K562 (cell line): Measurements from ENCODE around the gene CARF. TPM values are rescaled to one million over a fixed set of nuclear protein-coding genes. Genes with fewer than 3 reads are reported as not detected.

Experiments
- ATAC-seq: fragments of 200-7000 bp; cut with Tn5 transposase; 3 replicates; pipeline ENCODE4 v1.9.1; 2020; ENCODE audit warnings: moderate library complexity
- BruUV-seq: library from RNA; stranded (reverse); fragments of 400-500 nt; replicated peaks from 2 replicates; lab custom pipeline; 2021; lab: Mats Ljungman, UMichigan
- CTCF ChIA-PET: fragments of 300-600 bp; formaldehyde crosslinking; extraction: SDS; loops from one replicate; lab custom pipeline; 2021; ENCODE audit warnings: low intra/inter-chr PET ratio; lab: Yijun Ruan, JAX
- POLR2A ChIA-PET: fragments of 300-600, 350-650 bp; sonication (Branson Sonifier 250); formaldehyde crosslinking; extraction: SDS; loops from one replicate; lab custom pipeline; 2021; ENCODE audit warnings: antibody characterized with exemption, inconsistent platforms; lab: Yijun Ruan, JAX
- DNase-seq, 4 experiments: peaks; one replicate each; pipeline versions ENCODE4 v3.0.0 to v3.0.0-alpha.2; 2011 to 2018; ENCODE audit warnings: low spot score in 3 of 4, mixed read lengths in 3 of 4; ENCODE audit errors: extremely low read depth in 1 of 4
- FAIRE-seq: peaks from 2 replicates; lab custom pipeline; 2011; peaks lifted over from hg19 to GRCh38; lab: Jason Lieb, UNC
- H2AFZ ChIP-seq: 2 replicates; pipeline ENCODE4 v1.6.0; 2011; ENCODE audit warnings: low read depth, low read length, control low read depth, inconsistent platforms
- H3K27ac ChIP-seq: fragments of 200-600 bp; 3 replicates; pipeline ENCODE4 v1.8.0; 2011; ENCODE audit warnings: low read depth, mild to moderate bottlenecking, control low read depth, inconsistent platforms, low read length, moderate library complexity, mixed read lengths; ENCODE audit errors: extremely low read depth
- H3K27me3 ChIP-seq, 2 experiments: fragments of 300-600 bp in 1 of 2; 2 replicates in 1 of 2; 3 replicates in 1 of 2; pipeline versions ENCODE4 v1.6.0 to v1.8.0; 2011; ENCODE audit warnings: inconsistent platforms in 2 of 2, low read length in 2 of 2, mild to moderate bottlenecking in 1 of 2, mixed read lengths in 1 of 2, moderate library complexity in 1 of 2; ENCODE audit not compliant: control insufficient read depth in 2 of 2, insufficient read depth in 2 of 2
- H3K36me3 ChIP-seq: fragments of 300-600 bp; 3 replicates; pipeline ENCODE4 v1.8.0; 2011; ENCODE audit warnings: mild to moderate bottlenecking, low read length, inconsistent platforms; ENCODE audit not compliant: control insufficient read depth, insufficient read depth
- H3K4me1 ChIP-seq, 2 experiments: fragments of 200-600 bp in 1 of 2; replicated peaks in 1 of 2; 2 replicates in 1 of 2; 3 replicates in 1 of 2; pipeline versions ENCODE4 v1.5.1 to v1.8.0; 2011; ENCODE audit warnings: inconsistent platforms in 2 of 2, low read length in 2 of 2, mild to moderate bottlenecking in 1 of 2, mixed read lengths in 1 of 2, moderate library complexity in 1 of 2; ENCODE audit not compliant: control insufficient read depth in 2 of 2, insufficient read depth in 2 of 2
- H3K4me2 ChIP-seq: 2 replicates; pipeline ENCODE4 v1.6.1; 2011; ENCODE audit warnings: low read length, control low read depth, inconsistent platforms, mixed read lengths; ENCODE audit not compliant: insufficient read depth
- H3K4me3 ChIP-seq: fragments of 200-600 bp; sonication (generic), shearing (Covaris generic); 2 replicates; pipeline ENCODE4 v1.5.1; 2016; ENCODE audit warnings: control low read depth, inconsistent platforms
- H3K79me2 ChIP-seq: fragments of 200-600 bp; 3 replicates; pipeline ENCODE4 v1.8.0; 2011; ENCODE audit warnings: low read length, inconsistent platforms; ENCODE audit not compliant: control insufficient read depth, insufficient read depth
- H3K9ac ChIP-seq, 2 experiments: 2 replicates each; pipeline versions ENCODE4 v1.6.0 to v1.6.1; 2011; ENCODE audit warnings: low read depth in 2 of 2, low read length in 2 of 2, control low read depth in 1 of 2, inconsistent platforms in 1 of 2, mild to moderate bottlenecking in 1 of 2, mixed read lengths in 1 of 2; ENCODE audit not compliant: insufficient read depth in 1 of 2
- H3K9me1 ChIP-seq: one replicate; pipeline ENCODE4 v1.6.0; 2011; ENCODE audit warnings: inconsistent platforms, mild to moderate bottlenecking, low read length, moderate library complexity; ENCODE audit not compliant: control insufficient read depth, insufficient read depth
- H3K9me3 ChIP-seq: replicated peaks from 2 replicates; pipeline ENCODE4 v1.5.1; 2011; ENCODE audit warnings: low read depth, low read length, inconsistent platforms; ENCODE audit not compliant: control insufficient read depth, insufficient read depth
- H4K20me1 ChIP-seq: replicated peaks from 2 replicates; pipeline ENCODE4 v1.6.1; 2011; ENCODE audit warnings: low read length, inconsistent platforms, mixed read lengths; ENCODE audit not compliant: control insufficient read depth, insufficient read depth
- ETV5 ChIP-seq: sonication (generic); formaldehyde crosslinking; IDR thresholded peaks from 2 replicates; pipeline ENCODE4 v1.4.0; 2020; ENCODE audit warnings: low read depth, mild to moderate bottlenecking, missing genetic modification reagents
- GABPB1 ChIP-seq: sonication (generic); formaldehyde crosslinking; IDR thresholded peaks from 2 replicates; pipeline ENCODE4 v1.8.0; 2022; ENCODE audit warnings: mild to moderate bottlenecking, missing genetic modification reagents
- ID3 ChIP-seq, 2 experiments: fragments of 250-450 bp in 1 of 2; fragments of 450-650 bp in 1 of 2; sonication (Bioruptor Pico) in 1 of 2; IDR thresholded peaks; 2 replicates each; pipeline versions ENCODE4 v1.6.1 to v1.8.0; 2016 to 2021; ENCODE audit warnings: mild to moderate bottlenecking in 2 of 2, moderate library complexity in 2 of 2, missing compliant biosample characterization in 1 of 2, missing genetic modification characterization in 1 of 2
- MYNN ChIP-seq, 2 experiments: sonication (generic); formaldehyde crosslinking in 1 of 2; IDR thresholded peaks; 2 replicates each; pipeline versions ENCODE4 v1.5.0 to v1.6.1; 2016 to 2020; ENCODE audit warnings: antibody characterized with exemption in 1 of 2, missing genetic modification reagents in 1 of 2
- NRF1 ChIP-seq, 2 experiments: fragments of 450-650 bp; IDR thresholded peaks in 1 of 2; conservative IDR thresholded peaks in 1 of 2; 2 replicates each; pipeline ENCODE4 v1.6.1; 2014; ENCODE audit warnings: mild to moderate bottlenecking in 2 of 2
- POLR2G ChIP-seq: fragments of 200-400 bp; formaldehyde crosslinking; IDR thresholded peaks from 2 replicates; pipeline ENCODE4 v1.6.1; 2017; ENCODE audit warnings: low read depth, mild to moderate bottlenecking, antibody characterized with exemption, low read length, moderate library complexity
- TFAP4 ChIP-seq: sonication (generic); formaldehyde crosslinking; IDR thresholded peaks from 2 replicates; pipeline ENCODE4 v1.8.0; 2022; ENCODE audit warnings: missing genetic modification reagents, mild to moderate bottlenecking, moderate library complexity, borderline replicate concordance
- ZFP36 ChIP-seq: fragments of 150-350 bp; IDR thresholded peaks from 2 replicates; pipeline ENCODE4 v1.6.1; 2018; ENCODE audit warnings: low read length, low read depth; ENCODE audit not compliant: partially characterized antibody
- ZNF445 ChIP-seq: fragments of 250-450 bp; sonication (Bioruptor Pico); IDR thresholded peaks from 2 replicates; pipeline ENCODE4 v1.4.0; 2020; ENCODE audit warnings: low read depth, mild to moderate bottlenecking, moderate library complexity
- WGBS: fragments of 100-300 bp; shearing (Covaris generic); methylation state at CpG from one replicate; pipeline ENCODE4 v1.1.6; 2016; ENCODE audit warnings: low coverage, mixed read lengths; ENCODE audit not compliant: insufficient coverage; ENCODE audit errors: missing lambda C conversion rate; 5-methylcytosine and 5-hydroxymethylcytosine counted together
- in situ Hi-C: fragments of 300-500 bp; cut with MboI; formaldehyde crosslinking; loops from 4 replicates; pipeline ENCODE4 v1.15.0; 2018; ENCODE audit warnings: inconsistent platforms, mixed read lengths
- intact Hi-C: fragments of 100-400 bp; cut with micrococcal nuclease; formaldehyde crosslinking; loops from 2 replicates; pipeline ENCODE4 v1.14.2; 2022
- polyA plus RNA-seq, 8 experiments: library from polyadenylated mRNA; depleted of rRNA in 4 of 8; stranded (reverse) in 5 of 8; unstranded in 3 of 8; fragments of >200 nt; fragmentation: Nextera tagmentation in 2 of 8; fragmentation: Illumina TruSeq in 1 of 8; extraction: Ambion mirVana in 2 of 8; extraction: Trizol in 1 of 8; gene quantifications; 2 replicates each; pipeline versions ENCODE4 v1.2.1 to v1.2.3, GENCODE V29; 2011 to 2014; ENCODE audit warnings: inconsistent platforms in 1 of 8, missing spikeins in 1 of 8
- total RNA-seq, 7 experiments: library from RNA; depleted of rRNA in 6 of 7; stranded (reverse); fragments of >200 nt in 6 of 7; fragmentation: Illumina TruSeq in 2 of 7; extraction: Trizol in 2 of 7; gene quantifications; 2 replicates each; pipeline versions ENCODE4 v1.2.1 to v1.2.3, GENCODE V29; 2011 to 2021; ENCODE audit warnings: low replicate concordance in 1 of 7
- TF ChIP-seq, protein P1 (sequence below): fragments of 450-650 bp; formaldehyde crosslinking; conservative IDR thresholded peaks from 2 replicates; pipeline ENCODE4 v1.4.0; 2022; ENCODE audit warnings: mild to moderate bottlenecking, missing genetic modification characterization

CARF gene
- total and polyA plus RNA-seq, 9 of the 15 experiments (the other 6 are each of a cell fraction or from before 2014, with no cell fraction given): 0.31 to 4.2 (median 1.2) TPM

GRCh38 chr2:202870431-202871299, 41.4 kb upstream of the CARF start (continued):
- 0 out of 2 replicates have a peak, but pooled peaks have one; percentile 22 for TF ChIP-seq ETV5
- no peak for TF ChIP-seq GABPB1 (CRISPR knock-in tag)
- TF ChIP-seq, protein P1, sequence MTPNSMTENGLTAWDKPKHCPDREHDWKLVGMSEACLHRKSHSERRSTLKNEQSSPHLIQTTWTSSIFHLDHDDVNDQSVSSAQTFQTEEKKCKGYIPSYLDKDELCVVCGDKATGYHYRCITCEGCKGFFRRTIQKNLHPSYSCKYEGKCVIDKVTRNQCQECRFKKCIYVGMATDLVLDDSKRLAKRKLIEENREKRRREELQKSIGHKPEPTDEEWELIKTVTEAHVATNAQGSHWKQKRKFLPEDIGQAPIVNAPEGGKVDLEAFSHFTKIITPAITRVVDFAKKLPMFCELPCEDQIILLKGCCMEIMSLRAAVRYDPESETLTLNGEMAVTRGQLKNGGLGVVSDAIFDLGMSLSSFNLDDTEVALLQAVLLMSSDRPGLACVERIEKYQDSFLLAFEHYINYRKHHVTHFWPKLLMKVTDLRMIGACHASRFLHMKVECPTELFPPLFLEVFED (CRISPR knock-in tag): no peak
- no peak for TF ChIP-seq POLR2G

GRCh38 chr2:202871300-202872141, 40.6 kb upstream of the CARF start, which contains the start of gene ICA1L:
TSS of gene ICA1L (minus strand) at chr2:202871766. CDS start at chr2:202829009, 42,757 bp downstream.
- no peak for FAIRE-seq
- Histone ChIP-seq H3K27ac (peak within 1 kb of the TSS; percentile 66; the same call in 2 of the 3 replicates), H3K79me2 (no peaks in the 10 kb centered on the region), H2AFZ (peak within 1 kb of the TSS; percentile 92), H3K36me3 (no peaks in the 10 kb centered on the region), H3K4me3 (peak within 1 kb of the TSS; percentile 73), H3K4me1 (peaks cover 0 to 21% of the 10 kb centered on the region in 2 experiments; a peak in 2 of 5 replicates), H3K4me2 (peak within 1 kb of the TSS; percentile 86), H3K9me1 (no peaks in the 10 kb centered on the region), H4K20me1 (no peaks in the 10 kb centered on the region), H3K9ac (peak within 1 kb of the TSS; percentile 61 to 90), H3K27me3 (no peaks in the 10 kb centered on the region), H3K9me3 (no peaks in the 10 kb centered on the region)
- intact Hi-C loops: loop anchor here (5.0 kb wide), 1 partner anchor 284 kb away; no protein-coding TSS in a partner anchor
- POLR2A ChIA-PET: interaction anchor here (0.6 to 0.7 kb wide), 2 partner anchors 107 to 1065 kb away, joined by 3 read pairs; partner anchors contain the start of gene CDK15
- in situ Hi-C loops: no loop called here
- no TSS peak for BruUV-seq
- peak; percentile 86 for ATAC-seq
- CTCF ChIA-PET: interaction anchor here (0.7 to 1.1 kb wide), 2 partner anchors 41 to 298 kb away, joined by 3 to 4 read pairs; no protein-coding TSS in a partner anchor
- WGBS: 2% methylated on average over 26 of the region's 93 CpGs
- DNase-seq: peak; percentile 61 to 69 (median 68)
- no peak for TF ChIP-seq ZNF445
- no peak for TF ChIP-seq ZFP36
- TF ChIP-seq ID3 (CRISPR knock-in tag; IDR thresholded peaks at IDR 0.05): no peak
- TF ChIP-seq ID3 (tag; IDR thresholded peaks at IDR 0.05): 0 out of 2 replicates have a peak, but pooled peaks have one; percentile 25
- TF ChIP-seq POLR2G: peak; percentile 83
- TF ChIP-seq NRF1 (conservative IDR thresholded peaks at IDR 0.05 in 1 of 2, IDR thresholded peaks at IDR 0.05 in 1 of 2): peak; percentile 79 to 81
- TF ChIP-seq MYNN (IDR thresholded peaks at IDR 0.05): no peak
- TF ChIP-seq MYNN (CRISPR knock-in tag; IDR thresholded peaks at IDR 0.05): no peak
- TF ChIP-seq TFAP4 (CRISPR knock-in tag): peak; percentile 56; the same call in 1 of the 2 replicates
